HCT116 (cell line): ENCODE measurements around the gene THSD4. TPM values are rescaled to one million over a fixed set of nuclear protein-coding genes. Genes with fewer than 3 reads are reported as not detected.

Experiments used
- ATAC-seq: fragments of 200-7000 bp; cut with Tn5 transposase; 2 replicates; pipeline ENCODE4 v1.9.1; 2020; ENCODE audit warnings: mild to moderate bottlenecking, moderate library complexity
- BruUV-seq: library from RNA; stranded (reverse); fragments of 400-500 nt; replicated peaks from 2 replicates; lab custom pipeline; 2021; lab: Mats Ljungman, UMichigan
- CTCF ChIA-PET: fragments of 300-600 bp; sonication (Branson Sonifier 250); formaldehyde crosslinking; loops from one replicate; lab custom pipeline; 2021; ENCODE audit warnings: antibody characterized with exemption; lab: Charles Lee
- POLR2A ChIA-PET: fragments of 300-600, 350-600 bp; sonication (Branson Sonifier 250); formaldehyde crosslinking; loops from one replicate; lab custom pipeline; 2021; ENCODE audit warnings: antibody characterized with exemption; lab: Charles Lee
- RAD21 ChIA-PET, 2 experiments: fragments of 300-600 bp; sonication (Branson Sonifier 250); formaldehyde crosslinking; loops; one replicate each; lab custom pipeline; 2023; ENCODE audit warnings: low total read pairs in 2 of 2; ENCODE audit not compliant: uncharacterized antibody in 2 of 2, unreplicated experiment in 2 of 2, low non-redundant PET in 1 of 2; lab: Charles Lee
- DNase-seq: peaks from one replicate; pipeline ENCODE4 v3.0.0-alpha.2; 2010; ENCODE audit warnings: low read depth, low spot score
- H2AFZ ChIP-seq: fragments of 200-600 bp; shearing (Covaris generic), sonication (generic); 2 replicates; pipeline ENCODE4 v1.6.1; 2017; ENCODE audit warnings: low read depth, mixed run types, mixed read lengths, antibody characterized with exemption, low read length; ENCODE audit not compliant: poor library complexity, severe bottlenecking
- H3K27ac ChIP-seq: 2 replicates; pipeline ENCODE4 v1.5.1; 2012; ENCODE audit warnings: low read depth, low read length
- H3K27me3 ChIP-seq: fragments of 200-600 bp; sonication (generic); 2 replicates; pipeline ENCODE4 v1.6.1; 2016; ENCODE audit warnings: mixed run types, low read length, mixed read lengths; ENCODE audit not compliant: insufficient read depth
- H3K36me3 ChIP-seq, 2 experiments: fragments of 200-500 bp in 1 of 2; fragments of 200-600 bp in 1 of 2; sonication (Bioruptor generic) in 1 of 2; sonication (generic) in 1 of 2; 2 replicates each; pipeline versions ENCODE4 v1.5.1 to v1.6.1; 2014 to 2016; ENCODE audit warnings: low read length in 2 of 2, inconsistent platforms in 1 of 2, mixed read lengths in 1 of 2, mixed run types in 1 of 2; ENCODE audit not compliant: insufficient read depth in 2 of 2, control insufficient read depth in 1 of 2
- H3K4me1 ChIP-seq, 2 experiments: fragments of 200-600 bp in 1 of 2; sonication (generic) in 1 of 2; 2 replicates each; pipeline versions ENCODE4 v1.5.1 to v1.6.1; 2012 to 2017; ENCODE audit warnings: low read length in 2 of 2, inconsistent platforms in 1 of 2, mild to moderate bottlenecking in 1 of 2, mixed read lengths in 1 of 2, mixed run types in 1 of 2, moderate library complexity in 1 of 2; ENCODE audit not compliant: insufficient read depth in 2 of 2, control insufficient read depth in 1 of 2
- H3K4me2 ChIP-seq: fragments of 200-600 bp; sonication (generic); 2 replicates; pipeline ENCODE4 v1.6.1; 2017; ENCODE audit warnings: mixed run types, low read length, mixed read lengths
- H3K4me3 ChIP-seq, 2 experiments: fragments of 200-600 bp in 1 of 2; sonication (generic) in 1 of 2; replicated peaks in 1 of 2; 2 replicates each; pipeline ENCODE4 v1.5.1; 2011 to 2016; ENCODE audit warnings: low read length in 2 of 2, control low read depth in 1 of 2, low read depth in 1 of 2, mild to moderate bottlenecking in 1 of 2, mixed read lengths in 1 of 2, mixed run types in 1 of 2
- H3K79me2 ChIP-seq: fragments of 200-600 bp; sonication (generic); 2 replicates; pipeline ENCODE4 v1.6.1; 2017; ENCODE audit warnings: mild to moderate bottlenecking, mixed run types, low read length, moderate library complexity, mixed read lengths; ENCODE audit not compliant: insufficient read depth
- H3K9ac ChIP-seq: fragments of 200-600 bp; sonication (generic); 2 replicates; pipeline ENCODE4 v1.6.1; 2016; ENCODE audit warnings: low read length, mixed read lengths
- H3K9me2 ChIP-seq: fragments of 200-600 bp; sonication (generic), shearing (Covaris generic); 2 replicates; pipeline ENCODE4 v1.6.1; 2017; ENCODE audit warnings: mixed run types, mild to moderate bottlenecking, moderate library complexity; ENCODE audit not compliant: insufficient read depth
- H3K9me3 ChIP-seq, 2 experiments: fragments of 200-500 bp in 1 of 2; fragments of 200-600 bp in 1 of 2; sonication (Bioruptor generic) in 1 of 2; sonication (generic) in 1 of 2; 2 replicates each; pipeline ENCODE4 v1.6.1; 2014 to 2017; ENCODE audit warnings: low read length in 2 of 2, mixed read lengths in 2 of 2, inconsistent platforms in 1 of 2, low read depth in 1 of 2, mild to moderate bottlenecking in 1 of 2, mixed run types in 1 of 2, moderate library complexity in 1 of 2; ENCODE audit not compliant: control insufficient read depth in 1 of 2, insufficient read depth in 1 of 2
- H4K20me1 ChIP-seq: fragments of 200-600 bp; sonication (generic), shearing (Covaris generic); 2 replicates; pipeline ENCODE4 v1.6.1; 2017; ENCODE audit warnings: mixed run types, mild to moderate bottlenecking, moderate library complexity; ENCODE audit not compliant: insufficient read depth
- CBX3 ChIP-seq: IDR thresholded peaks from 2 replicates; pipeline ENCODE4 v1.6.1; 2012; ENCODE audit warnings: low read depth
- EGR1 ChIP-seq: IDR thresholded peaks from 2 replicates; pipeline ENCODE4 v1.6.1; 2012; ENCODE audit warnings: low read depth
- EZH2 ChIP-seq: fragments of 200-600 bp; sonication (generic); IDR thresholded peaks from 2 replicates; pipeline ENCODE4 v1.6.1; 2017; ENCODE audit warnings: antibody characterized with exemption, mixed run types
- MAX ChIP-seq: IDR thresholded peaks from 2 replicates; pipeline ENCODE4 v1.6.1; 2012
- POLR2A ChIP-seq: IDR thresholded peaks from 2 replicates; pipeline ENCODE4 v1.7.0; 2011; ENCODE audit warnings: borderline replicate concordance; ENCODE audit not compliant: insufficient read depth, insufficient read length; ENCODE audit errors: extremely low read depth
- POLR2AphosphoS5 ChIP-seq: IDR thresholded peaks from 2 replicates; pipeline ENCODE4 v1.6.1; 2011; ENCODE audit warnings: mild to moderate bottlenecking, low read depth, low read length, moderate library complexity
- SIN3A ChIP-seq: IDR thresholded peaks from 2 replicates; pipeline ENCODE4 v1.6.1; 2012; ENCODE audit warnings: low read depth
- SP1 ChIP-seq: IDR thresholded peaks from 2 replicates; pipeline ENCODE4 v1.6.1; 2012; ENCODE audit warnings: low read depth
- SRF ChIP-seq: IDR thresholded peaks from 2 replicates; pipeline ENCODE4 v1.6.1; 2012; ENCODE audit warnings: low read depth
- YY1 ChIP-seq: IDR thresholded peaks from 2 replicates; pipeline ENCODE4 v1.6.1; 2011; ENCODE audit warnings: low read length, low read depth, moderate library complexity, mild to moderate bottlenecking; ENCODE audit not compliant: insufficient replicate concordance; ENCODE audit errors: extremely low read depth
- ZBTB33 ChIP-seq: IDR thresholded peaks from 2 replicates; pipeline ENCODE4 v1.6.1; 2011; ENCODE audit warnings: mild to moderate bottlenecking, low read length, moderate library complexity; ENCODE audit not compliant: insufficient replicate concordance; ENCODE audit errors: extremely low read depth
- ZNF274 ChIP-seq: fragments of 200-500 bp; sonication (Bioruptor generic); IDR thresholded peaks from 2 replicates; pipeline ENCODE4 v1.6.1; 2014; ENCODE audit warnings: mild to moderate bottlenecking, low read depth, low read length, inconsistent platforms
- intact Hi-C: fragments of 100-400 bp; cut with micrococcal nuclease; formaldehyde crosslinking; loops from 2 replicates; pipeline ENCODE4 v1.10.0; 2022
- total RNA-seq: library from RNA; stranded (reverse); gene quantifications from one replicate; pipeline ENCODE4 v1.2.1, GENCODE V29; 2021; ENCODE audit not compliant: unreplicated experiment
- TF ChIP-seq, protein P1 (sequence below), 3 experiments: fragments of 200-600 bp in 1 of 3; sonication (generic) in 1 of 3; IDR thresholded peaks in 2 of 3; conservative IDR thresholded peaks in 1 of 3; 2 replicates each; pipeline ENCODE4 v1.5.1; 2012 to 2017; ENCODE audit warnings: low read depth in 2 of 3, low read length in 2 of 3, antibody characterized with exemption in 1 of 3, borderline replicate concordance in 1 of 3, control low read depth in 1 of 3, mild to moderate bottlenecking in 1 of 3, mixed read lengths in 1 of 3, mixed run types in 1 of 3, moderate library complexity in 1 of 3; ENCODE audit not compliant: insufficient read depth in 1 of 3
- TF ChIP-seq, protein P2 (sequence below): IDR thresholded peaks from 2 replicates; pipeline ENCODE4 v1.6.1; 2012

The THSD4 gene
- total RNA-seq, 1 experiment from 2014 or later = 30.5 TPM

DNA sequence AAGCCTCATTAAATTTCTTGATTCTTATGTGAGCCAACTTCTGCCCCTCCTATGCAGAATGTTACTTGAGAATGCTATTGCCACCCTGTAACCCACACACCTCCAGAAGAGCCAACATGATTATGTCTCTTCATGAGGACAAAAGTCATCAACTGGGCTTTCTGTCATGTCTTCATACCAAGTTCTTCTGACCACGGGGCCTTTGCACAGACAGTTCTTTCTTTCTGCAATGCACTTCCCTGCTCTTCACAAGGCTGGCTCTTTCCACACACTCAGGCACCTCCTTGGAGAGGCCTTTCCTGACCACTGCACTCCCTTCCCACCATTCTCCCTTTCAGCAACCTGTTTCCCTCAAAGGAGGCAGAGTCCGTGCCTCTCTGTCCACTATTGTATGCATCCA, 587.2 kb downstream of the THSD4 start:
- no peaks in the 10 kb centered on the region for H3K9me3 ChIP-seq
- no peak for DNase-seq
- ATAC-seq = no peak
- H3K36me3 ChIP-seq = no peaks in the 10 kb centered on the region
- H4K20me1 ChIP-seq = no peaks in the 10 kb centered on the region
- ChIA-PET POLR2A (no interaction called here), RAD21 (no interaction called here), CTCF (no interaction called here)
- no peak overlapping the region for H3K4me3 ChIP-seq
- intact Hi-C loops = no loop called here
- no peak overlapping the region for H3K27ac ChIP-seq
- H3K4me1 ChIP-seq = 0 out of 4 replicates have a peak, but pooled peaks cover 0 to 3% of the 10 kb centered on the region in 2 experiments
- no peaks in the 10 kb centered on the region for H3K79me2 ChIP-seq
- H3K9me2 ChIP-seq = no peaks in the 10 kb centered on the region
- no TSS peak for BruUV-seq
- H3K27me3 ChIP-seq = no peaks in the 10 kb centered on the region
- no peak overlapping the region for H3K4me2 ChIP-seq
- no peak overlapping the region for H2AFZ ChIP-seq
- H3K9ac ChIP-seq = no peak overlapping the region
- TF ChIP-seq, protein P1, sequence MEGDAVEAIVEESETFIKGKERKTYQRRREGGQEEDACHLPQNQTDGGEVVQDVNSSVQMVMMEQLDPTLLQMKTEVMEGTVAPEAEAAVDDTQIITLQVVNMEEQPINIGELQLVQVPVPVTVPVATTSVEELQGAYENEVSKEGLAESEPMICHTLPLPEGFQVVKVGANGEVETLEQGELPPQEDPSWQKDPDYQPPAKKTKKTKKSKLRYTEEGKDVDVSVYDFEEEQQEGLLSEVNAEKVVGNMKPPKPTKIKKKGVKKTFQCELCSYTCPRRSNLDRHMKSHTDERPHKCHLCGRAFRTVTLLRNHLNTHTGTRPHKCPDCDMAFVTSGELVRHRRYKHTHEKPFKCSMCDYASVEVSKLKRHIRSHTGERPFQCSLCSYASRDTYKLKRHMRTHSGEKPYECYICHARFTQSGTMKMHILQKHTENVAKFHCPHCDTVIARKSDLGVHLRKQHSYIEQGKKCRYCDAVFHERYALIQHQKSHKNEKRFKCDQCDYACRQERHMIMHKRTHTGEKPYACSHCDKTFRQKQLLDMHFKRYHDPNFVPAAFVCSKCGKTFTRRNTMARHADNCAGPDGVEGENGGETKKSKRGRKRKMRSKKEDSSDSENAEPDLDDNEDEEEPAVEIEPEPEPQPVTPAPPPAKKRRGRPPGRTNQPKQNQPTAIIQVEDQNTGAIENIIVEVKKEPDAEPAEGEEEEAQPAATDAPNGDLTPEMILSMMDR (IDR thresholded peaks at IDR 0.05 in 2 of 3, conservative IDR thresholded peaks at IDR 0.05 in 1 of 3; ENCODE audit: borderline replicate concordance in 1 of 3, insufficient read depth in 1 of 3, low read depth in 2 of 3, low read length in 2 of 3) = no peak
- TF ChIP-seq SP1 (no peak), EZH2 (no peak), POLR2AphosphoS5 (no peak), POLR2A (no peak), EGR1 (no peak), ZBTB33 (no peak), MAX (no peak), CBX3 (no peak), SRF (no peak), SIN3A (no peak), ZNF274 (no peak), YY1 (no peak)
- TF ChIP-seq, protein P2, sequence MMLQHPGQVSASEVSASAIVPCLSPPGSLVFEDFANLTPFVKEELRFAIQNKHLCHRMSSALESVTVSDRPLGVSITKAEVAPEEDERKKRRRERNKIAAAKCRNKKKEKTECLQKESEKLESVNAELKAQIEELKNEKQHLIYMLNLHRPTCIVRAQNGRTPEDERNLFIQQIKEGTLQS = no peak
